ENCODE measurements around the gene QSOX2.

The QSOX2 gene

GRCh38 chr9:136157477-136158265, 87.9 kb downstream of the QSOX2 start:
- H3K4me3 ChIP-seq (ENCODE audit: control insufficient read depth, low read depth, low read length), result no peak overlapping the region
- DNase-seq (ENCODE audit: low read depth), result no peak
- no peak for TF ChIP-seq CTCF (conservative IDR thresholded peaks at IDR 0.05; ENCODE audit: control insufficient read depth, insufficient read depth, low read depth, low read length)
